ENCODE results near the gene RASSF8. TPM values are rescaled to one million over a fixed set of nuclear protein-coding genes. Genes with fewer than 3 reads are reported as not detected.
A peak's percentile ranks its signal among the peaks of the same experiment; 100 is the strongest.

RASSF8 gene
- total RNA-seq, 4 donors from 2014 or later: 93.2 to 127 (median 111) TPM

DNA sequence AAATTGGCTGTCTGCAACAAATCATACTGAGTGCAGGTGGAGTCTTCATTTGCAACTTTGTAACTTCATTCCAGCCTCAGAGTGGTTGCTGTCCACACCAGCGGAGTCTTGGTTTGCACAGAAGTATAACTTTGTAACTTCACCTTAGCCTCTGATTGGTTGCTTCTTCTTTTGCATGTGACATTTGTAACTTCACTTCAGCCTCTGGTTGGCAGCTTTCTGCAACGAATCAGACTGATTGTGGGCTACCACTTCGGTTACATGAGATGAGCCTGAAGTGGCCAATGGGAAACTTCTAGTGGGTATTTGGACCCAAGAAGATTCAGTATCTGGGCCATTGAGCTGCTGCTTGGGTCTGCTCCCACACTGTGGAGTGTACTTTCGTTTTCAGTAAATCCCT, 17.8 kb downstream of the RASSF8 start:
- no peak for ATAC-seq
- Histone ChIP-seq H3K27me3 (no peaks in the 10 kb centered on the region), H3K36me3 (no peaks in the 10 kb centered on the region), H3K27ac (peak overlapping the region in 2 of 4 donors; percentile 21 to 38), H3K4me3 (peak overlapping the region in 1 of 2 donors; percentile 15), H3K9me3 (no peaks in the 10 kb centered on the region), H3K4me1 (peaks cover 8 to 90% (median 20%) of the 10 kb centered on the region in 3 donors)
- 71 to 90% methylated on average over 2 to 3 of the region's 4 CpGs for WGBS, 2 donors (ENCODE audit: low coverage in 1 of 2)
- TF ChIP-seq POLR2AphosphoS5 (IDR thresholded peaks at IDR 0.05) (no peak), POLR2A (IDR thresholded peaks at IDR 0.05) (no peak), EP300 (IDR thresholded peaks at IDR 0.05) (no peak)
- TF ChIP-seq, protein P1, sequence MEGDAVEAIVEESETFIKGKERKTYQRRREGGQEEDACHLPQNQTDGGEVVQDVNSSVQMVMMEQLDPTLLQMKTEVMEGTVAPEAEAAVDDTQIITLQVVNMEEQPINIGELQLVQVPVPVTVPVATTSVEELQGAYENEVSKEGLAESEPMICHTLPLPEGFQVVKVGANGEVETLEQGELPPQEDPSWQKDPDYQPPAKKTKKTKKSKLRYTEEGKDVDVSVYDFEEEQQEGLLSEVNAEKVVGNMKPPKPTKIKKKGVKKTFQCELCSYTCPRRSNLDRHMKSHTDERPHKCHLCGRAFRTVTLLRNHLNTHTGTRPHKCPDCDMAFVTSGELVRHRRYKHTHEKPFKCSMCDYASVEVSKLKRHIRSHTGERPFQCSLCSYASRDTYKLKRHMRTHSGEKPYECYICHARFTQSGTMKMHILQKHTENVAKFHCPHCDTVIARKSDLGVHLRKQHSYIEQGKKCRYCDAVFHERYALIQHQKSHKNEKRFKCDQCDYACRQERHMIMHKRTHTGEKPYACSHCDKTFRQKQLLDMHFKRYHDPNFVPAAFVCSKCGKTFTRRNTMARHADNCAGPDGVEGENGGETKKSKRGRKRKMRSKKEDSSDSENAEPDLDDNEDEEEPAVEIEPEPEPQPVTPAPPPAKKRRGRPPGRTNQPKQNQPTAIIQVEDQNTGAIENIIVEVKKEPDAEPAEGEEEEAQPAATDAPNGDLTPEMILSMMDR (IDR thresholded peaks at IDR 0.05): no peak

GRCh38 chr12:25977047-25977446, 18.6 kb downstream of the RASSF8 start:
- Histone ChIP-seq H3K27me3 (no peaks in the 10 kb centered on the region), H3K4me1 (peaks cover 8 to 90% (median 17%) of the 10 kb centered on the region in 3 donors), H3K4me3 (peak overlapping the region in 1 of 2 donors; percentile 15), H3K9me3 (no peaks in the 10 kb centered on the region), H3K36me3 (no peaks in the 10 kb centered on the region), H3K27ac (no peak overlapping the region)
- peak; percentile 26 for ATAC-seq
- 81 to 92% methylated on average over 4 to 5 of the region's 5 CpGs for WGBS, 2 donors (ENCODE audit: low coverage in 1 of 2)
- TF ChIP-seq POLR2AphosphoS5 (IDR thresholded peaks at IDR 0.05): no peak
- no peak for TF ChIP-seq POLR2A (IDR thresholded peaks at IDR 0.05)
- no peak for TF ChIP-seq EP300 (IDR thresholded peaks at IDR 0.05)
- TF ChIP-seq, protein P1 (IDR thresholded peaks at IDR 0.05): no peak

GRCh38 chr12:25979059-25979458, 20.6 kb downstream of the RASSF8 start:
- H3K27ac ChIP-seq: no peak overlapping the region

GRCh38 chr12:25979563-25979962, 21.1 kb downstream of the RASSF8 start:
- Histone ChIP-seq H3K27me3 (no peaks in the 10 kb centered on the region), H3K4me3 (no peak overlapping the region), H3K4me1 (peaks cover 8 to 89% (median 12%) of the 10 kb centered on the region in 3 donors), H3K27ac (no peak overlapping the region), H3K36me3 (no peaks in the 10 kb centered on the region), H3K9me3 (no peaks in the 10 kb centered on the region)
- ATAC-seq: no peak
- TF ChIP-seq POLR2AphosphoS5 (IDR thresholded peaks at IDR 0.05): no peak
- TF ChIP-seq EP300 (IDR thresholded peaks at IDR 0.05): no peak
- TF ChIP-seq, protein P1 (IDR thresholded peaks at IDR 0.05): no peak
- TF ChIP-seq POLR2A (IDR thresholded peaks at IDR 0.05): no peak
- 100% methylated on average over 2 of the region's 2 CpGs; no CpG with 5 or more reads in 1 of the 2 donors for WGBS, 2 donors (ENCODE audit: low coverage in 1 of 2)

More at GRCh38 chr12:25979059-25979458, 20.6 kb downstream of the RASSF8 start:
- no peaks in the 10 kb centered on the region for H3K36me3 ChIP-seq
- no peaks in the 10 kb centered on the region for H3K27me3 ChIP-seq
- no peak overlapping the region for H3K4me3 ChIP-seq
- WGBS, 2 donors (ENCODE audit: low coverage in 1 of 2): 65 to 86% methylated on average over 3 to 4 of the region's 4 CpGs
- no peaks in the 10 kb centered on the region for H3K9me3 ChIP-seq
- TF ChIP-seq EP300 (IDR thresholded peaks at IDR 0.05) (no peak), POLR2A (IDR thresholded peaks at IDR 0.05) (no peak), POLR2AphosphoS5 (IDR thresholded peaks at IDR 0.05) (no peak)
- TF ChIP-seq, protein P1 (IDR thresholded peaks at IDR 0.05): no peak
- ATAC-seq: no peak
- peaks cover 8 to 89% (median 13%) of the 10 kb centered on the region in 3 donors for H3K4me1 ChIP-seq

DNA sequence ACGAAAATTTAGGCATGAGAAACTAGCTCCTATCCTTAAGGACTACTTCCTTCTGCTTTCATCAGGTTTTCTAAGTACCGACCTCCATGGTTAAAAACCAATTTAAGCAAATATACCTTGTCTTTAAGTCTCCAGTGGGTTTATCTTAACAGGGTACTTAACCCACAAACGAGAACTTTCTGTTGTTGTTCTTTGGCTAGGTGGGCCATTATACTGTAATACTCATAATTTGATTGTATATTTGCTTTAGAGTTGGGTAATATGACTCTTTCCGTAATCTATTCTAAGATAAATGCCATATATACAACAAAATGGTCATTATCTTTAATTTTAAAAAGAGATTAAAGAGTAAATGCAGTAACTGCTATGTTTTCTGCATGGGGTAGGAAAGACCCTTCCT, 21.6 kb downstream of the RASSF8 start:
- no peak for TF ChIP-seq EP300 (IDR thresholded peaks at IDR 0.05)
- TF ChIP-seq POLR2A (IDR thresholded peaks at IDR 0.05): no peak
- no peak overlapping the region for H3K27ac ChIP-seq
- H3K9me3 ChIP-seq: no peaks in the 10 kb centered on the region
- H3K27me3 ChIP-seq: no peaks in the 10 kb centered on the region
- peaks cover 10 to 89% (median 13%) of the 10 kb centered on the region in 3 donors for H3K4me1 ChIP-seq
- WGBS, 2 donors (ENCODE audit: low coverage in 1 of 2): 92 to 98% methylated on average over 2 to 4 of the region's 4 CpGs
- no peak overlapping the region for H3K4me3 ChIP-seq
- no peaks in the 10 kb centered on the region for H3K36me3 ChIP-seq
- ATAC-seq: no peak
